ENCODE measurements around the gene KIAA0513.
A peak's percentile ranks its signal among the peaks of the same experiment; 100 is the strongest.
"Not testable (repeated sequence)": the region's sequence is repeated elsewhere in the genome, so short reads cannot be mapped to it uniquely, and the experiment has no call there.

Gene KIAA0513

DNA sequence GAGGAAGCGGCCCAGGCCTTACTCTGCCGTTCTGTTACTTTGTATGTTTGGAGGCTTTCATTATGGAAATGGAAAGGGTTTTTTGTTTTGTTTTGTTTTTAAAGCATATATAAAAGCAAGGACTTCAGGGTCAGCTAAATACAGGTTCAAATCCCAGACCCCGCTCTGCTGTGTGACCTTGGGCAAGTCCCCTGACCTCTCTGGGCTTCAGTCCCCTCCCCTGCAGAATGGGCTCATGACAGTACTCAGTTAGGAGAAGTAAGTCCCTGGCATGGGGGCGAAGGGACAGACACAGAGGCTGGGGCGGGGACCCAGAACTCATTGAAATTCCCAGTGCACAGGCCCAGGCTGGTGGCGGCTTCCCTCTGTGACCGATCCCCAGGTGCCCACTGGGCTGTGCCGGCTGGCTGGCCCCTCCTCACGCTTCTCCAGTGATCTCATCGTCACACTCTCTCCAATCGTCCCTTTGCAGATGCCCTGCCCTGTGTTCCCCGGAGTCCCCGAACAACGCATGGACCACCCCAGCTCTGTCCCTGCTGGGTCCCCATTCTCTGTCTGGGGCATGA is 85.7 kb downstream of the KIAA0513 start:
- POLR2A ChIA-PET (ENCODE audit: low non-redundant PET): no interaction called here
- TF ChIP-seq, protein P1, sequence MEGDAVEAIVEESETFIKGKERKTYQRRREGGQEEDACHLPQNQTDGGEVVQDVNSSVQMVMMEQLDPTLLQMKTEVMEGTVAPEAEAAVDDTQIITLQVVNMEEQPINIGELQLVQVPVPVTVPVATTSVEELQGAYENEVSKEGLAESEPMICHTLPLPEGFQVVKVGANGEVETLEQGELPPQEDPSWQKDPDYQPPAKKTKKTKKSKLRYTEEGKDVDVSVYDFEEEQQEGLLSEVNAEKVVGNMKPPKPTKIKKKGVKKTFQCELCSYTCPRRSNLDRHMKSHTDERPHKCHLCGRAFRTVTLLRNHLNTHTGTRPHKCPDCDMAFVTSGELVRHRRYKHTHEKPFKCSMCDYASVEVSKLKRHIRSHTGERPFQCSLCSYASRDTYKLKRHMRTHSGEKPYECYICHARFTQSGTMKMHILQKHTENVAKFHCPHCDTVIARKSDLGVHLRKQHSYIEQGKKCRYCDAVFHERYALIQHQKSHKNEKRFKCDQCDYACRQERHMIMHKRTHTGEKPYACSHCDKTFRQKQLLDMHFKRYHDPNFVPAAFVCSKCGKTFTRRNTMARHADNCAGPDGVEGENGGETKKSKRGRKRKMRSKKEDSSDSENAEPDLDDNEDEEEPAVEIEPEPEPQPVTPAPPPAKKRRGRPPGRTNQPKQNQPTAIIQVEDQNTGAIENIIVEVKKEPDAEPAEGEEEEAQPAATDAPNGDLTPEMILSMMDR (conservative IDR thresholded peaks at IDR 0.05; ENCODE audit: low read depth): no peak
- no peak overlapping the region for H3K27ac ChIP-seq
- DNase-seq (ENCODE audit: low spot score): no peak
- CTCF ChIA-PET: interaction anchor here (0.5 to 1.4 kb wide), 4 partner anchors 27 to 185 kb away, joined by 3 to 5 read pairs (median 3); no protein-coding TSS in a partner anchor

DNA sequence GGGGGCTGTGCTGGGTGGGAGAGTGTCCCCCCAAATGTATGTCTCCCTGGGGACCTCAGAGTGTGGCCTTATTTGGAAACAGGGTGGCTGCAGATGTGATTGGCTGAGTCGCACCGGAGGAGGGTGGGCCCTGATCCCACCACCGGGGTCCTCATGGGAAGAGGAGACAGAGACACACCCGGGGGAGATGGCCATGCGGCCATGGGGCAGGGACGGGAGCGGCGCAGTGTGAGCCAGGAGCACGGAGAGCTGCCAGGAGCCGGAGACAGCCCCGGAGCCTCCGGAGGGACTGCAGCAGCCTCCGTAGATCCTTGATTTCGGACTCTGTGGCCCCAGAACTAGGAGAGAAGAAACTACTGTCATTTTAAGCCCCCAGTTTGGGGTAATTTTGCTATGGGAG is 86.3 kb downstream of the KIAA0513 start:
- ChIA-PET POLR2A (ENCODE audit: low non-redundant PET) (no interaction called here), CTCF (interaction anchor here (0.5 to 1.5 kb wide), 3 partner anchors 35 to 495 kb away, joined by 3 to 6 read pairs (median 3); no protein-coding TSS in a partner anchor)
- no peak for DNase-seq (ENCODE audit: low spot score)
- TF ChIP-seq, protein P1 (conservative IDR thresholded peaks at IDR 0.05; ENCODE audit: low read depth): no peak
- no peak overlapping the region for H3K27ac ChIP-seq

- POLR2A ChIA-PET (ENCODE audit: low non-redundant PET): no interaction called here
- TF ChIP-seq, protein P1 (conservative IDR thresholded peaks at IDR 0.05; ENCODE audit: low read depth): peak; percentile 97
- CTCF ChIA-PET: interaction anchor here (0.5 to 1.8 kb wide), 46 partner anchors 9 to 1549 kb away, joined by 3 to 12 read pairs (median 4); no protein-coding TSS in a partner anchor
- DNase-seq (ENCODE audit: low spot score): peak; percentile 88
- H3K27ac ChIP-seq: peak overlapping the region; percentile 40
Observed at GRCh38 chr16:85114909-85115567, 87.4 kb downstream of the KIAA0513 start.

DNA sequence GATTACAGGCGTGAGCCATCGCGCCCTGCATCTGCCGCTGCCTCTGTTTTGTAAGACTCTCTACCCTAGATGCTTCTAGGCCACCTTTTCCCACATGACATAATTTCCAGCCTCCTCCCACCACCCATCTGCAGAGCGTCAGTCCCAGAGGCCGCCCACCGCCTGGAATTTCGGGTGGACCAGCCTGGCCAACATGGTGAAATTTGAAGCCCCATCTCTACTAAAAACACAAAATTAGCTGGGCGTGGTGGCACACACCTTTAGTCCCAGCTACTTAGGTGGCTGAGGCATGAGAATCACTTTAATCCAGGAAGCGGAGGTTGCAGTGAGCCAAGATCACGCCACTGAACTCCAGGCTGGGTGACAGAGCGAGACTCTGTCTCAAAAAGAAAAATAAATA is 89.8 kb downstream of the KIAA0513 start:
- H3K27ac ChIP-seq: no peak overlapping the region
- ChIA-PET CTCF (no interaction called here), POLR2A (ENCODE audit: low non-redundant PET) (no interaction called here)
- TF ChIP-seq, protein P1 (conservative IDR thresholded peaks at IDR 0.05; ENCODE audit: low read depth): no peak
- no peak for DNase-seq (ENCODE audit: low spot score)

GRCh38 chr16:85120006-85120340 is 92.4 kb downstream of the KIAA0513 start:
- TF ChIP-seq, protein P1 (conservative IDR thresholded peaks at IDR 0.05; ENCODE audit: low read depth): no peak
- ChIA-PET CTCF (no interaction called here), POLR2A (ENCODE audit: low non-redundant PET) (no interaction called here)
- H3K27ac ChIP-seq: no peak overlapping the region
- DNase-seq (ENCODE audit: low spot score): no peak

DNA sequence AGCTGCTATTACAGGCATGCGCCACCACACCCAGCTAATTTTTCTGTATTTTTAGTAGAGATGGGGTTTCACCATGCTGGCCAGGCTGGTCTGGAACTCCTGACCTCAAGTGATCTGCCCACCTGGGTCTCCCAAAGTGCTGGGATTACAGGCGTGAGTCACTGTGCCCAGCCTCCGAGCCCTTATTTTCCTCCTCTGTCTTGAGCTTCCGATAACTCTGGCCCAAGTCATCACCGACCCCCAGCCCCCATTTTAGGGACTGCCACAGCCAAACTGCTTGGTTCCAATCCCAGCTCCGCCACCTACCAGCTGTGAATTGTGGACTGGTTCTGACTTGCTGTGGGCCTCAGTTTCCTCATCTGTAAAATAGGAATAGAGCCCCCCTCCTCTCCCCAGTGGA is 95.8 kb downstream of the KIAA0513 start:
- CTCF ChIA-PET: interaction anchor here (0.6 to 0.7 kb wide), 2 partner anchors 36 to 58 kb away, joined by 3 to 4 read pairs; no protein-coding TSS in a partner anchor

More for the DNA sequence above, 95.8 kb downstream of the KIAA0513 start:
- DNase-seq (ENCODE audit: low spot score); POLR2A ChIA-PET (ENCODE audit: low non-redundant PET): not testable (repeated sequence)
- H3K27ac ChIP-seq: peak overlapping the region; percentile 52

Data from RWPE1 (cell line).